GM12878 (cell line): ENCODE data around the gene MXD1. TPM values are rescaled to one million over a fixed set of nuclear protein-coding genes. Genes with fewer than 3 reads are reported as not detected.
A peak's percentile ranks its signal among the peaks of the same experiment; 100 is the strongest.

ENCODE experiments used
- ATAC-seq: fragments of 200-7000 bp; cut with Tn5 transposase; 3 replicates; pipeline ENCODE4 v1.9.1; 2020; ENCODE audit warnings: mild to moderate bottlenecking, moderate library complexity
- BruUV-seq: library from RNA; stranded (reverse); fragments of 400-500 nt; replicated peaks from 2 replicates; lab custom pipeline; 2021; lab: Mats Ljungman, UMichigan
- CTCF ChIA-PET: fragments of 300-600 bp; sonication (Branson Sonifier 250); formaldehyde crosslinking; extraction: SDS; loops from one replicate; lab custom pipeline; 2021; ENCODE audit warnings: inconsistent platforms; lab: Yijun Ruan, JAX
- POLR2A ChIA-PET: fragments of 350-600 bp; formaldehyde crosslinking; extraction: SDS; loops from one replicate; lab custom pipeline; 2021; ENCODE audit warnings: inconsistent platforms; lab: Charles Lee
- RAD21 ChIA-PET: fragments of 300-600 bp; sonication (Branson Sonifier 250); formaldehyde crosslinking; loops from one replicate; lab custom pipeline; 2023; ENCODE audit warnings: antibody characterized with exemption; ENCODE audit not compliant: unreplicated experiment; lab: Charles Lee
- SMC1A ChIA-PET: fragments of 300-600 bp; sonication (Branson Sonifier 250); formaldehyde crosslinking; loops from one replicate; lab custom pipeline; 2023; ENCODE audit not compliant: unreplicated experiment, uncharacterized antibody; lab: Charles Lee
- DNase-seq: peaks from one replicate; pipeline ENCODE4 v3.0.0-alpha.2; 2011; ENCODE audit warnings: low read depth, low spot score
- FAIRE-seq: peaks from 3 replicates; lab custom pipeline; 2011; peaks lifted over from hg19 to GRCh38; lab: Jason Lieb, UNC
- H2AFZ ChIP-seq: 2 replicates; pipeline ENCODE4 v1.6.0; 2011; ENCODE audit warnings: low read depth, low read length, control low read depth; ENCODE audit not compliant: control insufficient read depth
- H3K27ac ChIP-seq: 2 replicates; pipeline ENCODE4 v1.5.1; 2011; ENCODE audit warnings: control low read depth; ENCODE audit not compliant: control insufficient read depth, insufficient read depth
- H3K27me3 ChIP-seq, 2 experiments: replicated peaks in 1 of 2; 2 replicates each; pipeline versions ENCODE4 v1.6.0 to v1.6.1; 2011; ENCODE audit warnings: low read length in 1 of 2; ENCODE audit not compliant: control insufficient read depth in 2 of 2, insufficient read depth in 2 of 2
- H3K36me3 ChIP-seq, 2 experiments: 2 replicates each; pipeline ENCODE4 v1.5.1; 2011; ENCODE audit warnings: low read length in 1 of 2; ENCODE audit not compliant: control insufficient read depth in 2 of 2, insufficient read depth in 2 of 2
- H3K4me1 ChIP-seq: 2 replicates; pipeline ENCODE4 v1.6.1; 2011; ENCODE audit warnings: mild to moderate bottlenecking, low read length, moderate library complexity, mixed read lengths; ENCODE audit not compliant: control insufficient read depth, insufficient read depth
- H3K4me2 ChIP-seq: 2 replicates; pipeline ENCODE4 v1.6.0; 2011; ENCODE audit warnings: control low read depth; ENCODE audit not compliant: control insufficient read depth, insufficient read depth
- H3K4me3 ChIP-seq: fragments of 200-600 bp; sonication (generic); 2 replicates; pipeline ENCODE4 v1.5.1; 2016
- H3K79me2 ChIP-seq: 2 replicates; pipeline ENCODE4 v1.6.0; 2011; ENCODE audit warnings: low read length; ENCODE audit not compliant: control insufficient read depth, insufficient read depth
- H3K9ac ChIP-seq: 2 replicates; pipeline ENCODE4 v1.8.0; 2011; ENCODE audit warnings: low read length, control low read depth, mixed read lengths; ENCODE audit not compliant: control insufficient read depth, insufficient read depth
- H3K9me3 ChIP-seq: replicated peaks from 3 replicates; pipeline ENCODE4 v1.5.1; 2011; ENCODE audit warnings: mild to moderate bottlenecking, low read length; ENCODE audit not compliant: control insufficient read depth, insufficient read depth
- H4K20me1 ChIP-seq: 2 replicates; pipeline ENCODE4 v1.6.0; 2011; ENCODE audit not compliant: control insufficient read depth, insufficient read depth
- ATF7 ChIP-seq: fragments of 450-650 bp; IDR thresholded peaks from 2 replicates; pipeline ENCODE4 v1.6.1; 2016; ENCODE audit warnings: low read depth, mild to moderate bottlenecking
- BCL11A ChIP-seq: IDR thresholded peaks from 2 replicates; pipeline ENCODE4 v1.6.1; 2011; ENCODE audit warnings: low read depth, low read length
- CUX1 ChIP-seq: IDR thresholded peaks from 2 replicates; pipeline ENCODE4 v1.6.1; 2012; ENCODE audit warnings: improper control_type of control experiment, low read depth, low read length; ENCODE audit not compliant: insufficient replicate concordance
- IRF5 ChIP-seq: fragments of 450-650 bp; IDR thresholded peaks from 2 replicates; pipeline ENCODE4 v1.6.1; 2017; ENCODE audit warnings: borderline replicate concordance
- NFIC ChIP-seq: IDR thresholded peaks from 2 replicates; pipeline ENCODE4 v1.6.1; 2012; ENCODE audit warnings: low read depth, mild to moderate bottlenecking, inconsistent platforms, low read length, moderate library complexity
- RBBP5 ChIP-seq: fragments of 200-600 bp; sonication (generic); conservative IDR thresholded peaks from 2 replicates; pipeline ENCODE4 v1.6.1; 2016
- RUNX3 ChIP-seq: IDR thresholded peaks from 2 replicates; pipeline ENCODE4 v1.6.1; 2012; ENCODE audit warnings: low read length, inconsistent platforms
- TCF12 ChIP-seq: IDR thresholded peaks from 2 replicates; pipeline ENCODE4 v1.6.1; 2011; ENCODE audit warnings: low read depth, mild to moderate bottlenecking, low read length
- YY1 ChIP-seq: IDR thresholded peaks from 2 replicates; pipeline ENCODE4 v1.6.1; 2011; ENCODE audit warnings: low read depth, mild to moderate bottlenecking, low read length
- ZNF207 ChIP-seq: fragments of 450-650 bp; IDR thresholded peaks from 2 replicates; pipeline ENCODE4 v1.6.1; 2014; ENCODE audit warnings: antibody characterized with exemption, mild to moderate bottlenecking, borderline replicate concordance
- WGBS: methylation state at CpG from one replicate; pipeline ENCODE4 v1.1.6; 2016; ENCODE audit warnings: low lambda C conversion rate; ENCODE audit not compliant: insufficient replicate concordance, insufficient coverage; ENCODE audit errors: missing lambda C conversion rate; 5-methylcytosine and 5-hydroxymethylcytosine counted together
- in situ Hi-C: fragments of 300-500 bp; cut with MboI; formaldehyde crosslinking; loops from 9 replicates; pipeline ENCODE4 v1.14.3; 2018; ENCODE audit warnings: mixed read lengths
- intact Hi-C: fragments of 100-400 bp; cut with micrococcal nuclease; formaldehyde crosslinking; loops from one replicate; pipeline ENCODE4 v1.14.2; 2022; ENCODE audit not compliant: unreplicated experiment
- polyA plus RNA-seq, 11 experiments: library from polyadenylated mRNA; depleted of rRNA in 4 of 11; unstranded in 6 of 11; stranded (reverse) in 5 of 11; fragments of >200 nt; fragmentation: Nextera tagmentation in 4 of 11; fragmentation: Illumina TruSeq in 1 of 11; extraction: Ambion mirVana in 4 of 11; extraction: Trizol in 1 of 11; gene quantifications; 1 replicate in 1 of 11; 2 replicates in 10 of 11; pipeline versions ENCODE4 v1.2.1 to v1.2.3, GENCODE V29; 2011 to 2016; ENCODE audit warnings: inconsistent platforms in 2 of 11, missing spikeins in 2 of 11, low read depth in 1 of 11
- total RNA-seq, 4 experiments: library from RNA; depleted of rRNA in 3 of 4; stranded (reverse); fragments of >200 nt in 3 of 4; fragmentation: Illumina TruSeq in 1 of 4; extraction: Trizol in 1 of 4; gene quantifications; 2 replicates each; pipeline versions ENCODE4 v1.2.1 to v1.2.3, GENCODE V29; 2013 to 2021

Gene MXD1
- total and polyA plus RNA-seq, 10 of the 15 experiments (the other 5 are each of a cell fraction or from before 2014, with no cell fraction given) = 2.2 to 10.2 (median 3.3) TPM

- TF ChIP-seq CUX1 (no peak), BCL11A (no peak), RUNX3 (peak; percentile 89)
Measured at GRCh38 chr2:69946351-69947324, 31.7 kb downstream of the MXD1 start (continued).

GRCh38 chr2:69947325-69947931 lies 32.5 kb downstream of the MXD1 start:
- no peak overlapping the region for H3K9ac ChIP-seq
- 0 out of 4 replicates have a peak, but pooled peaks cover 0 to 4% of the 10 kb centered on the region in 2 experiments for H3K36me3 ChIP-seq
- no peaks in the 10 kb centered on the region for H3K79me2 ChIP-seq
- no TSS peak for BruUV-seq
- POLR2A ChIA-PET = no interaction called here
- SMC1A ChIA-PET = interaction anchor here (1.2 to 1.7 kb wide), 3 partner anchors 9 to 124 kb away, joined by 3 to 8 read pairs (median 3); no protein-coding TSS in a partner anchor
- FAIRE-seq (no peak), DNase-seq (no peak), ATAC-seq (no peak)
- no peak overlapping the region; the same call in 1 of the 2 replicates for H2AFZ ChIP-seq
- RAD21 ChIA-PET = interaction anchor here (0.7 to 1.2 kb wide), 3 partner anchors 33 to 121 kb away, joined by 3 to 4 read pairs (median 3); no protein-coding TSS in a partner anchor
- H3K27me3 ChIP-seq = no peaks in the 10 kb centered on the region
- intact Hi-C loops = no loop called here
- H3K4me3 ChIP-seq = no peak overlapping the region
- H3K9me3 ChIP-seq = no peaks in the 10 kb centered on the region
- H4K20me1 ChIP-seq = no peaks in the 10 kb centered on the region
- CTCF ChIA-PET = no interaction called here
- in situ Hi-C loops = no loop called here
- no peak overlapping the region for H3K4me2 ChIP-seq
- 83% methylated on average over 4 of the region's 4 CpGs for WGBS
- H3K27ac ChIP-seq = no peak overlapping the region
- H3K4me1 ChIP-seq = peaks cover 13% of the 10 kb centered on the region
- TF ChIP-seq IRF5 (no peak), NFIC (no peak), YY1 (no peak), ATF7 (no peak), RBBP5 (no peak), BCL11A (no peak), TCF12 (no peak), ZNF207 (no peak)
